PC-3 (cell line): ENCODE results near the gene RCBTB2.

ENCODE experiments used
- CTCF ChIP-seq: fragments of 300-600 bp; sonication (generic); conservative IDR thresholded peaks from 2 replicates; pipeline ENCODE4 v1.5.1; 2017; ENCODE audit warnings: antibody characterized with exemption, low read depth, mild to moderate bottlenecking, low read length
- EZH2 ChIP-seq: fragments of 300-600 bp; sonication (generic); IDR thresholded peaks from one replicate; pipeline ENCODE4 v1.6.1; 2017; ENCODE audit warnings: antibody characterized with exemption, mild to moderate bottlenecking, low read length; ENCODE audit not compliant: unreplicated experiment

- TF ChIP-seq CTCF, result no peak
- TF ChIP-seq EZH2, result no peak
Measured at GRCh38 chr13:48446464-48446863, 86.4 kb downstream of the RCBTB2 start.
